SK-N-MC (cell line): ENCODE measurements around the gene CDH12.
"Not testable (repeated sequence)": the region's sequence is repeated elsewhere in the genome, so short reads cannot be mapped to it uniquely, and the experiment has no call there.

ENCODE experiments used
- DNase-seq: peaks from one replicate; pipeline ENCODE4 v3.0.0-alpha.2; 2011; ENCODE audit warnings: low read depth, low spot score
- H3K27ac ChIP-seq: fragments of 200-600 bp; sonication (generic); 2 replicates; pipeline ENCODE4 v1.5.1; 2016; ENCODE audit warnings: mixed run types
- H3K36me3 ChIP-seq: fragments of 200-600 bp; sonication (generic); 2 replicates; pipeline ENCODE4 v1.6.1; 2017; ENCODE audit warnings: antibody characterized with exemption, low read length, mixed read lengths; ENCODE audit not compliant: insufficient read depth
- H3K4me3 ChIP-seq: fragments of 200-600 bp; sonication (generic); 2 replicates; pipeline ENCODE4 v1.5.1; 2016
- H3K9ac ChIP-seq: fragments of 200-600 bp; sonication (generic); 2 replicates; pipeline ENCODE4 v1.8.0; 2017; ENCODE audit warnings: mixed run types, mixed read lengths; ENCODE audit not compliant: insufficient read length
- H3K9me3 ChIP-seq: fragments of 200-600 bp; sonication (generic); 2 replicates; pipeline ENCODE4 v1.6.1; 2017; ENCODE audit warnings: low read depth, mild to moderate bottlenecking, antibody characterized with exemption, low read length, moderate library complexity, mixed read lengths
- EZH2 ChIP-seq: fragments of 200-600 bp; sonication (generic); IDR thresholded peaks from one replicate; pipeline ENCODE4 v1.6.1; 2017; ENCODE audit warnings: antibody characterized with exemption
- FOXP2 ChIP-seq: optimal IDR thresholded peaks from 2 replicates; pipeline ENCODE3; 2011; ENCODE audit warnings: mild to moderate bottlenecking, moderate library complexity; ENCODE audit not compliant: insufficient read depth; ENCODE audit errors: extremely low read length, control extremely low read depth
- POLR2AphosphoS5 ChIP-seq: IDR thresholded peaks from 2 replicates; pipeline ENCODE4 v1.6.1; 2012; ENCODE audit warnings: mild to moderate bottlenecking, low read depth, low read length, borderline replicate concordance

Gene CDH12

DNA sequence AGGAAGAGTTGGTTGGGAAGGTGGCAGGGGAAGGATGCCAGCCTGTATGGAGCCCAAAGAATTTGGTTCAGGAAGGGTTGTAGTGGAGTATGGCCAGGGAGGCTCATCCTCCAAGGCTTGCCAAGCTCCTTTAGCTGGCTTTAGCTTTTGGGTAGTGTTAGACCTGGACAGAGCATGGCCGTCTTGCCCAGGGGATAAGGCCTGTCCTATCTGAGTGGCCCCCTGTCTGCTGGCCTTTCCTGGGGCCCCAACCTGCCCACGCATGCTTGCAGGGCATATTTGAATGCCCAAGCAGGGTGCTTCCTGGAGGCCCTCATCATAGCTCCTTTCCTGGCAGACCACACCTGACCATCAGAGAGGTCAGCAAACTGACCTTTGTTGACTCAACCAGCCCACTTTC, 227.7 kb downstream of the CDH12 start:
- no peak for TF ChIP-seq EZH2
- no peak for TF ChIP-seq POLR2AphosphoS5
- TF ChIP-seq FOXP2, result no peak
- DNase-seq, result no peak
- no peak overlapping the region for H3K4me3 ChIP-seq
- H3K36me3 ChIP-seq, result no peaks in the 10 kb centered on the region
- no peak overlapping the region for H3K27ac ChIP-seq
- H3K9ac ChIP-seq, result no peak overlapping the region
- no peaks in the 10 kb centered on the region for H3K9me3 ChIP-seq

DNA sequence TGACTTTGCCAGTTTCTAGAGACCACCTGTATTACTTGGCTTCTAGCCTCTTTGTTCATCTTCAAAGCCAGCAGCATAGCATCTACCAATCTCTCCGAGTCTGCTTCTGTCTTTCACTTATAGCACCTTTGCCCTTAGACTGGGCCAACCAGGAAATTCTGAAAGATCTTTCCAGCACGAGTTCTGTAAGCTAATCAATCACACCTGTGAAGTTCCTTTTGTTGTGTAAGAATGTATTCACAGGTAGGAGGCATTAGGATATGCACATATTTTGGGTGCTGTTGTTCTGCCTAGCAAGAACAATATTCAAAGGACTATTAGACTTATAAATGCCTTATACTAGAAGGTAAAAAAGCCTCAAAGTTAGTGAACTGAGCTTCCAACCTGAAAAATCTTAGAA, 232.1 kb downstream of the CDH12 start:
- Histone ChIP-seq H3K36me3 (no peaks in the 10 kb centered on the region), H3K9me3 (no peaks in the 10 kb centered on the region), H3K9ac (no peak overlapping the region), H3K27ac (no peak overlapping the region), H3K4me3 (no peak overlapping the region)
- DNase-seq, result no peak
- TF ChIP-seq FOXP2 (no peak), POLR2AphosphoS5 (no peak), EZH2 (no peak)

GRCh38 chr5:22615964-22616363, 237.2 kb downstream of the CDH12 start:
- H3K9ac ChIP-seq, result no peak overlapping the region
- TF ChIP-seq EZH2, result no peak
- no peak for TF ChIP-seq FOXP2
- TF ChIP-seq POLR2AphosphoS5, result no peak

DNA sequence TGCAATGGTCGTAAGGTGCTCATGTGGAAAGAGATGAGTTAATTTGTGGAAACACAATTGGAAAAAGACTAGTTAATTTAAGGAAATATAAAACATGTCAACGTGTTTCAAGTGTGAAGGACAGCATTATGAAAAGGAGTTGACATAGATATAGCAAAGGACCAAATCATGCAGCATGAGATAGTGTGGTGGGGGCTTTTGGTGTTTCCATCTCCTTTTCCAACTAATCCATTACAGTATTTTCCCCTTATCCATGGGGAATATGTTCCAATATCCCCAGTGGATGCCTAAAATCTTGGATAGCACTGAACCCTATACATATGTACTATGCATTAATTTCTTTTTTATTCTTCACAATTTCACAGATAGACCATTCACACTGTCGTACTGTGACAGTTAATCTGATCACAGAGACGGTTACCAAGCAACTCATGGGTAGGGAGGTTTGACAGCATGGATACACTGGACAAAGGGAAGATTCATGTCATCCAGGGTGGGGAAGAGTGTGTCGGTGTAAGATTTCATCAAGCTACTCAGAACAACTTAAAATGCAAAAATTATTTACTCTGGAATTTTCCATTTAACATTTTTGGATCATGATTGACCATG, 238.6 kb downstream of the CDH12 start:
- DNase-seq, result no peak
- Histone ChIP-seq H3K36me3 (no peaks in the 10 kb centered on the region), H3K27ac (no peak overlapping the region), H3K4me3 (no peak overlapping the region), H3K9me3 (no peaks in the 10 kb centered on the region), H3K9ac (no peak overlapping the region)
- TF ChIP-seq POLR2AphosphoS5 (no peak), EZH2 (no peak), FOXP2 (no peak)

More at GRCh38 chr5:22615964-22616363, 237.2 kb downstream of the CDH12 start:
- no peaks in the 10 kb centered on the region for H3K9me3 ChIP-seq
- no peak for DNase-seq
- H3K36me3 ChIP-seq, result no peaks in the 10 kb centered on the region
- no peak overlapping the region for H3K27ac ChIP-seq
- H3K4me3 ChIP-seq, result no peak overlapping the region

DNA sequence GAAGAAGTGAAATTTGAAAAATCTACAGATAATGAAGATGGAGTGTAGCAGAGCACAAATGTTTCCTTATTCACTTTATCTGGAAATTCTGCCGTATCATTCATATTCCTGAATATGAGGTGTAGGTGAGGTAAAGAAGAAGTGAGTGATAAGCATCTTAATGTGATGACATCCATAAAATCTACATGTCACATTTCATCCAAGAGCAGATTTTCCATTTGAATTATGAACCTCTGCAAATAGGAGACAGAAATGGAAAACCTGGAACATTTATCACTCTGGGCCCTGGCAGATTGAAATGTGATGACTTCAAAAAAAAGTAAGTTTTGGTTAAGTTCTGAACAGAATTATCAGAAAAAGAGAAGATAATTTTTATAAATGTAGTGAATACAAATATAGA, 240.2 kb downstream of the CDH12 start:
- Histone ChIP-seq H3K9me3 (no peaks in the 10 kb centered on the region), H3K36me3 (no peaks in the 10 kb centered on the region), H3K27ac (no peak overlapping the region), H3K4me3 (no peak overlapping the region), H3K9ac (no peak overlapping the region)
- no peak for TF ChIP-seq POLR2AphosphoS5
- DNase-seq, result no peak

- Histone ChIP-seq H3K9me3 (no peaks in the 10 kb centered on the region), H3K27ac (no peak overlapping the region), H3K4me3 (no peak overlapping the region), H3K36me3 (no peaks in the 10 kb centered on the region), H3K9ac (no peak overlapping the region)
- TF ChIP-seq POLR2AphosphoS5 (no peak), FOXP2 (no peak), EZH2 (no peak)
- DNase-seq, result no peak
These were observed 241.8 kb downstream of the CDH12 start for GRCh38 chr5:22611327-22611726.

- H3K36me3 ChIP-seq, H3K4me3 ChIP-seq, H3K9ac ChIP-seq, DNase-seq, H3K27ac ChIP-seq, H3K9me3 ChIP-seq: not testable (repeated sequence)
These were observed 245.6 kb downstream of the CDH12 start for GRCh38 chr5:22607498-22607897.

- no peak overlapping the region for H3K9ac ChIP-seq
- TF ChIP-seq EZH2 (no peak), FOXP2 (no peak), POLR2AphosphoS5 (no peak)
- no peaks in the 10 kb centered on the region for H3K36me3 ChIP-seq
- no peaks in the 10 kb centered on the region for H3K9me3 ChIP-seq
- H3K27ac ChIP-seq, result no peak overlapping the region
- no peak overlapping the region for H3K4me3 ChIP-seq
- DNase-seq, result no peak
These were observed 247.7 kb downstream of the CDH12 start for GRCh38 chr5:22605473-22605872.

- TF ChIP-seq EZH2, result no peak
- TF ChIP-seq POLR2AphosphoS5, result no peak
- TF ChIP-seq FOXP2, result no peak
- no peak for DNase-seq
- Histone ChIP-seq H3K4me3 (no peak overlapping the region), H3K9ac (no peak overlapping the region), H3K36me3 (no peaks in the 10 kb centered on the region), H3K27ac (no peak overlapping the region), H3K9me3 (no peaks in the 10 kb centered on the region)
These were observed 248.4 kb downstream of the CDH12 start for GRCh38 chr5:22604711-22605110.

DNA sequence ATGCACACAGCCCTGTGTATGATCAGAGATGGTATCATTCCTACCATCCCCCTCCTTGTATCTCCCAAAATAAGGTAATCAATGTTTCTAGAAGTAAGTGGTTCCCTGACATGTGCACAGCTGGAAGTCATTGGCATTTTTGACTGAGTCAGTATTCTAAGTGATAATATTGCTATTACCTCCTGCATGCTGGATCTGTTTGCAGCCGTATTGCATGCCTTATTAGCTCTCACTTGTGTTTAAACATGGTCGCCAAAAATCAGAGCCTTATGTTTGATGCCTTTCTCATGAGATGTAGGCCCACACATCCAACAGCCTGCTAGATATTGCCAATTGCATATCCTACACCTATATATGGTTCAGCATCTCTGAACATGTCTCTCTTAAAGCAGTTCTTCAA, 254.3 kb downstream of the CDH12 start:
- no peaks in the 10 kb centered on the region for H3K9me3 ChIP-seq
- H3K4me3 ChIP-seq, result no peak overlapping the region
- no peaks in the 10 kb centered on the region for H3K36me3 ChIP-seq
- DNase-seq, result no peak
- H3K9ac ChIP-seq, result no peak overlapping the region
- H3K27ac ChIP-seq, result no peak overlapping the region
- TF ChIP-seq POLR2AphosphoS5 (no peak), FOXP2 (no peak), EZH2 (no peak)
